SH-SY5Y (cell line): ENCODE measurements around the gene FBXO31.

Source experiments
- GATA2 ChIP-seq: IDR thresholded peaks from 2 replicates; pipeline ENCODE4 v1.6.1; 2011; ENCODE audit warnings: mild to moderate bottlenecking, low read depth, low read length
- GATA3 ChIP-seq: IDR thresholded peaks from 2 replicates; pipeline ENCODE4 v1.6.1; 2011; ENCODE audit warnings: low read depth, mild to moderate bottlenecking, low read length, moderate library complexity

DNA sequence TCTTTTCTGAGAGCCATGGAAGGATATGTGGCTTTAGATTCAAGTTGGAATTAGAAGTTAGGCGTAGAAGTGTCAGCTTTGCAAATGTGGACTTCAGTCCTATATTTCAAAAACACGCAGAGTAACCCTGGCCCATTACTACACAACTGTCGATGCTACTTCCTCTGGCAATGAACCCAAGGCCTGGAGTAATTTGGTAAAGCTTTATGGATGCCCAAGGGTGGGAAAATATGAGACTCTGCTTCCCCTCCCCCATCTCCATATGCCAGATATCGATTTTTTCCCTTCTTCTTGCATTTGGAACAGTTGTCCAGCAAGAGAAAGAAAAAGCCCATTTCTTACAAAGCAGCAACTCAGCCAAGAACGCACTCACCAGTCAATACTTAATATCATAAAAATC is 5.7 kb upstream of the FBXO31 start:
- TF ChIP-seq GATA2 (no peak), GATA3 (no peak)
